Frontal cortex (tissue), 1 donor: ENCODE data around the gene TYW1. TPM values are rescaled to one million over a fixed set of nuclear protein-coding genes. Genes with fewer than 3 reads are reported as not detected.

Source experiments
- small RNA-seq: library from RNA; depleted of rRNA; stranded (forward); fragments of <200 nt; gene quantifications from one replicate; pipeline ENCODE3, GENCODE V24; 2014
- total RNA-seq: library from RNA; depleted of rRNA; stranded (reverse); fragments of >200 nt; gene quantifications from one replicate; pipeline ENCODE4 v1.2.3, GENCODE V29; 2014

Gene TYW1
- total RNA-seq, 1 donor from 2014 or later = 14.3 TPM

Small RNA genes within 50 kb of the gene (small RNA-seq; reads per million reads assigned to genes)
- gene AC073089.1 (not detected), gene MIR4650-1 (not detected), gene RN7SL43P (not detected)

Other genes with a start within 250 kb of the TYW1 start
- 46.9 TPM for gene TMEM248, start 75.6 kb upstream of the TYW1 start, total RNA-seq
- gene SBDS, start 1.2 kb upstream of the TYW1 start, total RNA-seq = 55.0 TPM